Colonic mucosa (tissue), 4 donors: Measurements from ENCODE around the gene NUMA1. TPM values are rescaled to one million over a fixed set of nuclear protein-coding genes. Genes with fewer than 3 reads are reported as not detected.

Source experiments
- DNase-seq: peaks from one replicate; pipeline ENCODE4 v3.0.0-alpha.2; 2020
- H3K27ac ChIP-seq: fragments of 200-600 bp; one replicate; pipeline ENCODE4 v1.8.0; 2021
- H3K27me3 ChIP-seq: fragments of 200-600 bp; one replicate; pipeline ENCODE4 v1.8.0; 2021
- H3K36me3 ChIP-seq: fragments of 200-600 bp; one replicate; pipeline ENCODE4 v1.8.0; 2021
- H3K4me1 ChIP-seq: fragments of 200-600 bp; one replicate; pipeline ENCODE4 v1.8.0; 2021; ENCODE audit warnings: mild to moderate bottlenecking
- H3K4me3 ChIP-seq: fragments of 200-600 bp; one replicate; pipeline ENCODE4 v1.8.0; 2021
- H3K9ac ChIP-seq, 2 donors: one replicate each; pipeline ENCODE4 v1.7.0; 2013; ENCODE audit warnings: control low read depth in 2 of 2, low read depth in 2 of 2, low read length in 2 of 2
- H3K9me3 ChIP-seq: fragments of 200-600 bp; one replicate; pipeline ENCODE4 v1.8.0; 2021
- CTCF ChIP-seq: fragments of 200-600 bp; IDR thresholded peaks from one replicate; pipeline ENCODE4 v1.8.0; 2022; ENCODE audit warnings: antibody characterized with exemption, mild to moderate bottlenecking
- intact Hi-C: fragments of 100-400 bp; cut with DNase I; formaldehyde crosslinking; loops from one replicate; pipeline ENCODE4 v1.14.1; 2022
- total RNA-seq, 2 donors: library from RNA; stranded (reverse); fragmentation: NEBNext Ultra II Directional in 1 of 2; extraction: Animal tissue kit (Norgen Biotek cat#: 25700) in 1 of 2; gene quantifications; one replicate each; pipeline ENCODE4 v1.2.1, GENCODE V29; 2021
- donor health status: healthy.
- donor health status: DM: no; HTN: no; CAD: no.
- donor health status: DM: no; HTN: no; CAD: no.

NUMA1 gene
- total RNA-seq, 2 donors from 2014 or later, result 154 to 158 TPM

GRCh38 chr11:72123117-72123653, 42.8 kb upstream of the NUMA1 start:
- no peak for DNase-seq
- Histone ChIP-seq H3K9me3 (no peaks in the 10 kb centered on the region), H3K36me3 (no peaks in the 10 kb centered on the region), H3K9ac (no peak overlapping the region), H3K4me1 (no peaks in the 10 kb centered on the region), H3K4me3 (no peak overlapping the region), H3K27me3 (no peaks in the 10 kb centered on the region), H3K27ac (no peak overlapping the region)
- intact Hi-C loops, result no loop called here
- no peak for TF ChIP-seq CTCF

GRCh38 chr11:72122607-72123006, 42.3 kb upstream of the NUMA1 start:
- Histone ChIP-seq H3K27ac (no peak overlapping the region), H3K36me3 (no peaks in the 10 kb centered on the region), H3K4me1 (no peaks in the 10 kb centered on the region), H3K9me3 (no peaks in the 10 kb centered on the region), H3K4me3 (no peak overlapping the region), H3K9ac (no peak overlapping the region), H3K27me3 (no peaks in the 10 kb centered on the region)
- intact Hi-C loops, result no loop called here
- DNase-seq, result no peak
- TF ChIP-seq CTCF, result no peak

GRCh38 chr11:72120930-72121329, 40.6 kb upstream of the NUMA1 start:
- intact Hi-C loops, result no loop called here
- TF ChIP-seq CTCF, result no peak

GRCh38 chr11:72119198-72119597, 38.9 kb upstream of the NUMA1 start:
- Histone ChIP-seq H3K4me3 (no peak overlapping the region), H3K27me3 (no peaks in the 10 kb centered on the region), H3K27ac (no peak overlapping the region), H3K36me3 (no peaks in the 10 kb centered on the region), H3K9ac (no peak overlapping the region), H3K9me3 (no peaks in the 10 kb centered on the region), H3K4me1 (no peaks in the 10 kb centered on the region)
- TF ChIP-seq CTCF, result no peak
- no peak for DNase-seq
- intact Hi-C loops, result no loop called here

More at GRCh38 chr11:72120930-72121329, 40.6 kb upstream of the NUMA1 start:
- Histone ChIP-seq H3K27me3 (no peaks in the 10 kb centered on the region), H3K4me1 (no peaks in the 10 kb centered on the region), H3K27ac (no peak overlapping the region), H3K9me3 (no peaks in the 10 kb centered on the region), H3K9ac (no peak overlapping the region), H3K4me3 (no peak overlapping the region), H3K36me3 (no peaks in the 10 kb centered on the region)
- DNase-seq, result no peak

GRCh38 chr11:72116019-72116755, 35.8 kb upstream of the NUMA1 start:
- DNase-seq, result no peak
- peaks cover 4% of the 10 kb centered on the region for H3K4me1 ChIP-seq
- no peak overlapping the region for H3K9ac ChIP-seq
- H3K4me3 ChIP-seq, result no peak overlapping the region
- H3K9me3 ChIP-seq, result no peaks in the 10 kb centered on the region
- no peaks in the 10 kb centered on the region for H3K27me3 ChIP-seq
- no peak overlapping the region for H3K27ac ChIP-seq
- TF ChIP-seq CTCF, result no peak
- H3K36me3 ChIP-seq, result no peaks in the 10 kb centered on the region
- intact Hi-C loops, result no loop called here
